Endothelial cell of umbilical vein (primary cell): ENCODE data around the gene MIGA2.

Experiments
- CTCF ChIP-seq, 2 donors: IDR thresholded peaks; 1 replicate in 1 of 2; 2 replicates in 1 of 2; pipeline ENCODE4 v1.5.1; 2011; ENCODE audit warnings: low read length in 2 of 2, mild to moderate bottlenecking in 2 of 2, moderate library complexity in 2 of 2, control low read depth in 1 of 2, inconsistent platforms in 1 of 2, low read depth in 1 of 2; ENCODE audit not compliant: insufficient read depth in 1 of 2; ENCODE audit errors: extremely low read depth in 1 of 2
- EZH2 ChIP-seq: IDR thresholded peaks from 2 replicates; pipeline ENCODE4 v1.6.1; 2012; ENCODE audit warnings: borderline replicate concordance, low read depth, mild to moderate bottlenecking, moderate library complexity, low read length, inconsistent platforms; ENCODE audit not compliant: severe bottlenecking
- JUN ChIP-seq: IDR thresholded peaks from 2 replicates; pipeline ENCODE4 v1.6.1; 2011; ENCODE audit warnings: borderline replicate concordance, low read depth; ENCODE audit not compliant: insufficient read length, insufficient read depth
- POLR2A ChIP-seq: IDR thresholded peaks from 2 replicates; pipeline ENCODE4 v1.6.1; 2012; ENCODE audit warnings: low read depth, mild to moderate bottlenecking, control low read depth, low read length

GRCh38 chr9:128999581-129000206 is 36.7 kb upstream of the MIGA2 start:
- TF ChIP-seq CTCF (IDR thresholded peaks at IDR 0.05; ENCODE audit: extremely low read depth in 1 of 2, insufficient read depth in 1 of 2, low read depth in 1 of 2, low read length in 2 of 2) (no peak), EZH2 (no peak), POLR2A (no peak), JUN (no peak)
